GM19193 (cell line): Measurements from ENCODE around the gene SMTNL2.

Source experiments
- POLR2A ChIP-seq: IDR thresholded peaks from 4 replicates; pipeline ENCODE4 v1.6.1; 2011; ENCODE audit not compliant: insufficient read depth, insufficient read length; ENCODE audit errors: extremely low read depth

The SMTNL2 gene

GRCh38 chr17:4565209-4566141 is 18.9 kb upstream of the SMTNL2 start:
- TF ChIP-seq POLR2A = no peak

DNA sequence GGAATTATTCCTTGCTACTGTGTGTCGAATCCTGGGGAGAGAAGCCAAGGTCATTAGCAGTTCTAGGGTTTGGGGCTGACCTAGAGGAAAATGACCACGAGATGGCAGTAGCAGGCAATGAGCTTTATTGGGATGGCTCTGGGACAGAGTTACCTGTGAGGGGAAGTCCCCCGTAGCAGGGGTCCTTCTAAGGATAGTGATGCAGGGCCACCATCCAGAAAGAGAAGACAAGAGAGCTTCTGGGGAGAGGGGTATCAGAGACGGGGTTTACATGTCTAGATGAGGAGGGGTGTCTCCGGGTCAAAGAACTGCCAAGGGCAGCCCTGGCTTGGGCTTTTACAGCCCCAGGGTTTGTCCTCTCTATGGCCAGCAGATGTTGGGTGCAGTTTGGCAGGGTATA is 17.5 kb upstream of the SMTNL2 start:
- no peak for TF ChIP-seq POLR2A

GRCh38 chr17:4569591-4569990 is 14.7 kb upstream of the SMTNL2 start:
- no peak for TF ChIP-seq POLR2A

- TF ChIP-seq POLR2A = no peak
Observed at GRCh38 chr17:4572131-4572530, 12.2 kb upstream of the SMTNL2 start.

DNA sequence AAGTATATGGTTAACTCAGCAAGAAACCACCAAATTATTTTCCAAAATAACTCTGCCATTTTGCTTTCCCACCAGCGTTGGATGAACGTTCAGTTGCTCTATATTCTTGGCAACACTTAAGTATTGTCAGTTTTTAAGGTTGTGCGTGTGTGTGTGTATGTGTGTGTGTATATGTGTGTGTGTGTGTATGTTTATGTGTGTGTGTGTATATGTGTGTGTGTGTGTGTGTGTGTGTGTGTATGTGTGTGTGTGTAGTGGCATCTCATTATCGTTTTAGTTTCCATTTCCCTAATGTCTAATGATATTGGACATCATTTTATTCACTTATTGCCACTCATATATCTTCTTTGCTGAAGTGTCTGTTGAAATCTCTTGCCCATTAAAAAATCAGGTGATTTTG is 11.2 kb upstream of the SMTNL2 start:
- TF ChIP-seq POLR2A = no peak

DNA sequence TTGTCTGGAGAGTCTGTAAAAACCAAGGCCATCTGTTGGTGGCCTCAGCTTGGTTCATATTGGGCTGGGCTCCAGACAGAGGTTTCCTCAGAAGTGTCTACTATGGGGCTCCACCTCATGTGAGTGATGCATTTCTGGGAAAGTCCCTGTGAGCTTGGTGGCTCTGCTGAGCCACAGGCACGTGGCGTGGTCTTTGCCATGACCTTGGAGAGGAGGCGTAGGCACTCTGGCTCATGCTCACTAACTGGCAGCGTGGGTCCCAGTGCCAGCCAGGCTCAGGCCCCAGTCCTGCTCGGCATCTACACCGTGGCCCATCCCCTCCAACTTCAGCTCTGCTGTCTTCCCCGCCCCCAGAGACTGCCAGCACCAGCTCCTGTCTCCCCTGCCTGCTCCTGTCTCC is 10.7 kb upstream of the SMTNL2 start:
- TF ChIP-seq POLR2A = no peak

DNA sequence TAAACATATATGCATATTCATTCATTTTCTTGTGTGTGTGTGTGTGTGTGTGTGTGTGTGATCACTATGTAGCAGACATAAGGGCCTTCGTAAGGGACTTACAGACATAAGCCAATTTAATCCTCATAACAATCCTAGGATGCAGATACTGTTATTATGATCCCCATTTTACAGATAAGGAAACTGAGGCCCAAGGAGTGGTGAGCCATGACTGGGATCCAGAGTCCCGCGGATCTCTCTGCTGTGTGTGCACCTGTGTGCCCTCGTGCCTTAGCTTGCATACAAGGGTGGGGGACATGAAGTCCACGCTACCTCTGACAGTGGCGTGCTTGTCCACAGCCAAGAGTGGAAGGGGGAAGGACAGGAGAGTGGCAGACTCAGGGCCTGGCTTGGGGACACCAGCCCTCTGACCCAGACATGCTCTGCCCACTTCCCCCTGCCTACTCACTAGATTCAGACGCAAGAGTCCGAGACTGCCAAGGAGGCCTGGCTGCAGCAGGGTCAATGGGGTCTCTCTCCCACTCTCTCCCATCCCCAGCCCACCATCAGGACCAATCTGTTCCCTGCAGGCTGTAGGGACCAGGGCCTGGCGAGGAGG is 9.8 kb upstream of the SMTNL2 start:
- no peak for TF ChIP-seq POLR2A

- TF ChIP-seq POLR2A = no peak
Observed at GRCh38 chr17:4576161-4576558, 8.2 kb upstream of the SMTNL2 start.

DNA sequence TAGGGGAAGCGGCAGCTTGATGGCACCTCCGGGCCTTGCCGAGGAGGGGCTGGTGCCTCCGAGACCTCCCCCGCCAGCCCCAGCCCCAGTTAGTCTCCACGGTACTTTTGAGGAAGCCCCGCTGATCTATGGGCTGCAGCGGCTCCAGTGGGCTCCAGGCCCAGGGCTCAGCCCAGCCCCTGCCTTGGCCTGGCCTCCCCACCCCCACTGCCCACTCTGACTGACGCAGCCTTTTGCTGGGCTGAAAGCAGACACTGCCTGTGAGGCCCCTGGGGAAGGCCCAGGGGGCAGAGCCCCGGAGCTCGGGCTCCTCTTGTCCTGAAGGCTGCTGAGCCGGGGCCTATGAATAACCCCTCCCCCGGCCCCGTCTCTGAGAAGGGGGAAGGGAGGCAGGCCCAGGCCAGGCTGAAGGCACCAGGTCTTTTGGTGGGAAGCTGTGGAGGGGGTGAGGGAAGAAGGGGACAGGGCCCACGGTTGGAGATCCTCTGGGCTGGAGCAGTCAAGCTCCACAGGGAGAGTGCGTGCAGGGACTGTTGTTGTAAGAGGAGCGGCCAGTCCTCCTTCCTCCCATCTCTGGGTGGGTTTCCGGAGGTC is 7.5 kb upstream of the SMTNL2 start:
- TF ChIP-seq POLR2A = no peak

DNA sequence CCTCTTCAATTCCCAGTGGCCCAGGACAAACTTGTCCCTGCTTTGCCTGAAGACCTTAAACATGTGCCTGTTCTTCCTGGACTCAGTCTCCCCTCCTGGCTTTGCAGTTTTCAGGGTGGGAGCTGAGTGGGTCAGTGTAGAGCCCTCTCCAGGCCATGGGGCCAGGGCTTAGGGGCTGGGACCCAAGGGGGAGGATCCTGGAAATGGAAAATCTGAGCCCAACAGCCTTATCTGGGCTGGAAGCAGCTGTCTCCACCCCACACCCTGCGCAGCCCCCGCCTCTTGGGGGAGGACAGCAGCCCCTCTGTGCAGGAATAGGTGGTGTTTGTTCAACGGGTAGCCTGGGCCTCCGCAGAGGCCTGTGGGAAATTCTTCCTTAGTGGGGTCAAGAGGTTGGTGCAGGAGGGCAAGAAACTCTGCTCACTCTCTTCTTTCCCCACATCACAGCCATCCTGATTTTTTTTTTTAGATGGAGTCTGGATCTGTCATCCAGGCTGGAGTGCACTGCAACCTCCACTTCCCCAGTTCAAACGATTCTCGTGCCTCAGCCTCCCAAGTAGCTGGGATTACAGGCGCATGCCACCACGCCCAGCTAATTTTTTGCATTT is 6.8 kb upstream of the SMTNL2 start:
- TF ChIP-seq POLR2A = no peak

GRCh38 chr17:4579678-4580077 is 4.7 kb upstream of the SMTNL2 start:
- no peak for TF ChIP-seq POLR2A

DNA sequence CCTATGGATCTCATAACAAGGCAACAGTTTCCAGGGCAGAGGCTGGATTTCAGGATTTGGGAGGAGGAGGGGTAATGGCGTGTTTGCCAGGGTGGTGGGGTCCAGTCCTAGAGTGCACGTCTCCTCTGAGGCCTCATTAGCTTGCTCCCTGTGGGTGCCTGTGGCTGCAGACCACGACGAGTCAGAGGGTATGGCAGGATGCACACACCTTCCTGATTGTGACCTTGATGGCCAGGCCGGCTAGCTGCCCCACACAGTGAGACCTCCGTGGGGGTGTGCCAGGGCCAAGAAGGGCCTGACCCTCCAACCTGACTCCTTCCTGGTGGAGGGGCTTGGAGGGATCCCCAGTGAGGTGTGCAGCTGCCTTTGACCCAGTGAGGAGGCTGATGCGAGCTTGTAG is 4.0 kb upstream of the SMTNL2 start:
- no peak for TF ChIP-seq POLR2A

DNA sequence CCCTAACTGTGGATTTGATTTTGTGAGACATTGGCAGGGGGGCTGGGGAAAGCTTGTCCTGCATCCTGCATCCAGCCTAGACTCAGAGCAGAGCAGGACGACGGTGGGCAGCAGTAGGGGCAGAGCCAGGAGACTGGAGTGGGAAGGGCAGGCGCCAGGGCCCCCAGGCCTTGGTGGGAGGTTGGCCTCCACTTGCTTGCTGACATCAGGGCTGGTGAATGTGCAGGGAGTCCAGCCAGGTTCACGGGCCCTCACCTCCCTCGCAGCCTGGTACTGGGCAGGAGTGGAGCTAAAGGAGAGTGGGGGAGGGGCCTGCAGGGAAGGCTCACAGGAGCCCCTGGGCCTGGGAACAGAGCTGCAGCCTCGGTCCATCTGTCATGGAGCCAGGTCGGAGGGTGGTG is 2.2 kb upstream of the SMTNL2 start:
- TF ChIP-seq POLR2A = no peak

DNA sequence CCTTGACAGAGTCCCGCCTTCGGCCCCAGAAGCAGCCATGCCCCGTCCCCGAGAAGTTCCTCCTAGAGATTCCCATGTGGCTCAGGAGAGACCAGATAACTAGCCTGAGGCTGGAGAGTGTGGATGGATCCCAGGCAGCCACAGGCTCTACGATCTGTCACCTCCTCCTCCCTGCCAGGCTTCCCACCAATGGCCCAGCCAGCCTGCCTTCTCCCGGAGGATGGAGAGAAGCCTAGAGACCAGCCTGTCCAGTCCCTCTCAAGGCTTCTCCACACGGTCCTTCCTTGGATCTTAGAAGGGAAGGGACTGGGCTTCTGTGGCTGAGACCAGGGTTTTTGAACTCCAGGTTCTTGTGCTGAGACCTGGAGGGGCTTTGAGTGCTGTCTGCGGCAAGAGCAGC is 1.6 kb upstream of the SMTNL2 start:
- no peak for TF ChIP-seq POLR2A

DNA sequence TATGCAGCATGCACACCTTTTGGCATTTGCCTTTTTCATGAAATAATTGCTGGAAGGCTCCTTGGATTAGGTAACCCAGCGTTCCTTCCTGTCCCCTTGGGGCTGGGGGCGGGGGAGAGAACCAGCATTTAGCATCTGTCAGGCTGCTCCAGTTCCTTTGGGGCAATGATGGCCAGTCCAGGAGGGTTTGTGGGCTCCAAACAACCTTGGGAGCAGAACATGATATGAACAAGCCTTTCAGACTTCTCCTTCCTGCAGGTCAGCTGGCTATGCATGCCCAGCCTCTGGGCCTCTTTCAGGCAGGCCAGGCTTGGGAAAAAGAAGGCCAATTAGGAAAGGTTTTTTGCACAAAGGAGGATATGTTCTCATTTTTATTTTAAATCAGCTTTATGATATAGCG is 1.1 kb upstream of the SMTNL2 start:
- no peak for TF ChIP-seq POLR2A

- TF ChIP-seq POLR2A = no peak
Observed at GRCh38 chr17:4583782-4584100, 588 bp upstream of the SMTNL2 start.

- no peak for TF ChIP-seq POLR2A
Observed at GRCh38 chr17:4584917-4585637, 748 bp downstream of the SMTNL2 start.
